H1 (cell line): Measurements from ENCODE around the gene BCO1.

Source experiments
- CTCF ChIP-seq, 3 experiments: IDR thresholded peaks; 1 replicate in 2 of 3; 2 replicates in 1 of 3; pipeline versions ENCODE4 v1.5.1 to v1.6.1; 2011; ENCODE audit warnings: low read length in 3 of 3, mild to moderate bottlenecking in 3 of 3, inconsistent platforms in 2 of 3, low read depth in 1 of 3, moderate library complexity in 1 of 3; ENCODE audit not compliant: insufficient read depth in 1 of 3; ENCODE audit errors: control extremely low read depth in 1 of 3
- JUND ChIP-seq: IDR thresholded peaks from 2 replicates; pipeline ENCODE4 v1.6.1; 2011; ENCODE audit warnings: mild to moderate bottlenecking, improper control_type of control experiment, low read length
- POLR2AphosphoS5 ChIP-seq: IDR thresholded peaks from 2 replicates; pipeline ENCODE4 v1.6.1; 2011; ENCODE audit warnings: low read depth, low read length
- RAD21 ChIP-seq, 2 experiments: IDR thresholded peaks in 1 of 2; conservative IDR thresholded peaks in 1 of 2; 2 replicates each; pipeline ENCODE4 v1.6.1; 2011; ENCODE audit warnings: low read depth in 2 of 2, low read length in 2 of 2, improper control_type of control experiment in 1 of 2, inconsistent platforms in 1 of 2, mild to moderate bottlenecking in 1 of 2, moderate library complexity in 1 of 2

- TF ChIP-seq CTCF (IDR thresholded peaks at IDR 0.05; ENCODE audit: control extremely low read depth in 1 of 3, insufficient read depth in 1 of 3, low read depth in 1 of 3, low read length in 3 of 3): no peak
- TF ChIP-seq POLR2AphosphoS5: no peak
- no peak for TF ChIP-seq JUND
- TF ChIP-seq RAD21 (IDR thresholded peaks at IDR 0.05 in 1 of 2, conservative IDR thresholded peaks at IDR 0.05 in 1 of 2; ENCODE audit: low read depth in 2 of 2, low read length in 2 of 2): no peak
Measured at GRCh38 chr16:81278526-81278925, 40.0 kb downstream of the BCO1 start.
